A549 treated with Hydrocortisone at 1 μM for 4 hours (cell line): ENCODE data around the gene RAD18. TPM values are rescaled to one million over a fixed set of nuclear protein-coding genes. Genes with fewer than 3 reads are reported as not detected.

Source experiments
- total RNA-seq: library from RNA; stranded (reverse); fragments of 200-300 nt; extraction: Qiagen RNA extraction; gene quantifications from 5 replicates; pipeline ENCODE4 v1.2.3, GENCODE V29; 2022

Gene RAD18
- 12.2 to 16.0 TPM (median 15.2 TPM) in 5 replicates for total RNA-seq

GRCh38 chr3:8963137-8963853 lies at the start of gene RAD18:
Gene RAD18 (minus strand): TSS chr3:8963472. CDS start chr3:8963385, 87 bp downstream.

Other genes starting within 250 kb of the RAD18 start
- gene CAV3, start 229.7 kb downstream of the RAD18 start, total RNA-seq, result 0.07 to 0.16 TPM in 2 of 5 replicates, not detected in the others
- 9.0 to 11.6 TPM (median 9.7 TPM) in 5 replicates for gene OXTR, start 193.9 kb downstream of the RAD18 start, total RNA-seq